H1 (cell line): ENCODE results near the gene PAK6. TPM values are rescaled to one million over a fixed set of nuclear protein-coding genes. Genes with fewer than 3 reads are reported as not detected.

Source experiments
- CTCF ChIA-PET: fragments of 300-600 bp; sonication (Branson Sonifier 250); formaldehyde crosslinking; loops from one replicate; lab custom pipeline; 2021; ENCODE audit not compliant: partially characterized antibody; lab: Charles Lee
- POLR2A ChIA-PET: fragments of 300-600 bp; sonication (Branson Sonifier 250); formaldehyde crosslinking; loops from one replicate; lab custom pipeline; 2021; ENCODE audit warnings: inconsistent platforms; ENCODE audit not compliant: partially characterized antibody; lab: Charles Lee
- DNase-seq, 2 experiments: peaks; one replicate each; pipeline versions ENCODE4 v3.0.0 to v3.0.0-alpha.2; 2010 to 2022; ENCODE audit warnings: low spot score in 2 of 2, low read depth in 1 of 2, mixed read lengths in 1 of 2
- FAIRE-seq: peaks from 2 replicates; lab custom pipeline; 2011; peaks lifted over from hg19 to GRCh38; lab: Jason Lieb, UNC
- H2AFZ ChIP-seq: 2 replicates; pipeline ENCODE4 v1.8.1; 2012; ENCODE audit warnings: low read length, inconsistent platforms
- H2AK5ac ChIP-seq: 2 replicates; pipeline ENCODE4 v1.6.1; 2013; ENCODE audit warnings: low read depth, low read length
- H2BK120ac ChIP-seq: replicated peaks from 2 replicates; pipeline ENCODE3; 2013; ENCODE audit warnings: low read depth, low read length, inconsistent platforms
- H2BK12ac ChIP-seq: 2 replicates; pipeline ENCODE4 v1.6.1; 2013; ENCODE audit warnings: low read depth, low read length
- H2BK15ac ChIP-seq: 2 replicates; pipeline ENCODE4 v1.6.1; 2013; ENCODE audit warnings: low read length
- H2BK20ac ChIP-seq: 2 replicates; pipeline ENCODE4 v1.6.1; 2013; ENCODE audit warnings: low read length
- H2BK5ac ChIP-seq: 2 replicates; pipeline ENCODE4 v1.6.1; 2013; ENCODE audit warnings: low read depth, low read length
- H3K14ac ChIP-seq: 2 replicates; pipeline ENCODE4 v1.6.1; 2013; ENCODE audit warnings: inconsistent platforms; ENCODE audit not compliant: insufficient read length
- H3K18ac ChIP-seq: 2 replicates; pipeline ENCODE4 v1.6.1; 2013; ENCODE audit warnings: low read length; ENCODE audit errors: extremely low read depth
- H3K23ac ChIP-seq: 2 replicates; pipeline ENCODE4 v1.6.1; 2013; ENCODE audit warnings: inconsistent platforms; ENCODE audit not compliant: insufficient read length
- H3K23me2 ChIP-seq: 2 replicates; pipeline ENCODE4 v1.6.1; 2013; ENCODE audit warnings: low read depth, low read length
- H3K27ac ChIP-seq: 2 replicates; pipeline ENCODE4 v1.6.1; 2011; ENCODE audit warnings: low read depth, low read length, inconsistent platforms
- H3K27me3 ChIP-seq, 4 experiments: replicated peaks in 1 of 4; 1 replicate in 1 of 4; 2 replicates in 3 of 4; pipeline versions ENCODE4 v1.6.1 to v1.8.1; 2011 to 2013; ENCODE audit warnings: low read length in 3 of 4, mild to moderate bottlenecking in 3 of 4, inconsistent platforms in 2 of 4, mixed read lengths in 2 of 4, moderate library complexity in 1 of 4; ENCODE audit not compliant: control insufficient read depth in 3 of 4, insufficient read depth in 3 of 4; ENCODE audit errors: extremely low read depth in 1 of 4
- H3K36me3 ChIP-seq, 4 experiments: 2 replicates each; pipeline versions ENCODE4 v1.6.1 to v1.8.1; 2011 to 2013; ENCODE audit warnings: mild to moderate bottlenecking in 4 of 4, low read length in 3 of 4, moderate library complexity in 2 of 4, control low read depth in 1 of 4, inconsistent platforms in 1 of 4; ENCODE audit not compliant: insufficient read depth in 4 of 4, control insufficient read depth in 2 of 4
- H3K4ac ChIP-seq: replicated peaks from 2 replicates; pipeline ENCODE3; 2013; ENCODE audit warnings: low read length, low read depth, mixed read lengths, inconsistent platforms; ENCODE audit not compliant: insufficient read length
- H3K4me1 ChIP-seq, 4 experiments: replicated peaks in 1 of 4; 1 replicate in 1 of 4; 2 replicates in 3 of 4; pipeline versions ENCODE4 v1.6.1 to v1.8.1; 2011 to 2013; ENCODE audit warnings: low read length in 3 of 4, inconsistent platforms in 2 of 4, mixed read lengths in 1 of 4; ENCODE audit not compliant: insufficient read depth in 4 of 4, control insufficient read depth in 3 of 4
- H3K4me2 ChIP-seq, 2 experiments: 2 replicates each; pipeline versions ENCODE4 v1.6.1 to v1.8.1; 2011 to 2013; ENCODE audit warnings: low read depth in 2 of 2, low read length in 2 of 2, control low read depth in 1 of 2, inconsistent platforms in 1 of 2, mild to moderate bottlenecking in 1 of 2; ENCODE audit not compliant: insufficient read depth in 1 of 2
- H3K4me3 ChIP-seq, 4 experiments: fragments of 200-600, 300-600 bp in 1 of 4; sonication (generic), shearing (Covaris generic), sonication (Bioruptor Twin) in 1 of 4; 2 replicates each; pipeline versions ENCODE4 v1.5.1 to v1.8.1; 2011 to 2016; ENCODE audit warnings: low read length in 4 of 4, low read depth in 3 of 4, control low read depth in 2 of 4, inconsistent platforms in 2 of 4, mild to moderate bottlenecking in 2 of 4, mixed read lengths in 1 of 4, moderate library complexity in 1 of 4; ENCODE audit not compliant: insufficient read depth in 2 of 4; ENCODE audit errors: extremely low read depth in 1 of 4
- H3K56ac ChIP-seq: replicated peaks from 2 replicates; pipeline ENCODE3; 2013; ENCODE audit warnings: low read depth, mild to moderate bottlenecking, mixed read lengths, low read length, inconsistent platforms; ENCODE audit not compliant: insufficient read length
- H3K79me1 ChIP-seq: 2 replicates; pipeline ENCODE4 v1.6.1; 2013; ENCODE audit warnings: low read depth, low read length, control low read depth
- H3K79me2 ChIP-seq, 2 experiments: 2 replicates each; pipeline versions ENCODE4 v1.6.1 to v1.8.1; 2012 to 2013; ENCODE audit warnings: low read length in 2 of 2, mild to moderate bottlenecking in 2 of 2, inconsistent platforms in 1 of 2; ENCODE audit not compliant: insufficient read depth in 2 of 2, control insufficient read depth in 1 of 2
- H3K9ac ChIP-seq, 4 experiments: replicated peaks in 1 of 4; 1 replicate in 1 of 4; 2 replicates in 3 of 4; pipeline versions ENCODE4 v1.6.1 to v1.8.1; 2011 to 2013; ENCODE audit warnings: low read depth in 3 of 4, low read length in 3 of 4, control low read depth in 2 of 4, mild to moderate bottlenecking in 2 of 4, moderate library complexity in 2 of 4, inconsistent platforms in 1 of 4; ENCODE audit errors: extremely low read depth in 1 of 4
- H3K9me3 ChIP-seq, 2 experiments: 2 replicates each; pipeline versions ENCODE4 v1.6.1 to v1.8.1; 2012 to 2013; ENCODE audit warnings: mild to moderate bottlenecking in 2 of 2, moderate library complexity in 2 of 2, control low read depth in 1 of 2, inconsistent platforms in 1 of 2, low read depth in 1 of 2, low read length in 1 of 2, mixed read lengths in 1 of 2; ENCODE audit not compliant: insufficient read depth in 2 of 2
- H4K20me1 ChIP-seq, 2 experiments: replicated peaks in 1 of 2; 2 replicates each; pipeline versions ENCODE3 to v1.8.1; 2011 to 2013; ENCODE audit warnings: inconsistent platforms in 2 of 2, low read length in 2 of 2, mild to moderate bottlenecking in 1 of 2; ENCODE audit not compliant: insufficient read depth in 2 of 2, control insufficient read depth in 1 of 2
- H4K5ac ChIP-seq: 2 replicates; pipeline ENCODE4 v1.6.1; 2013; ENCODE audit warnings: low read length, low read depth, mixed read lengths, inconsistent platforms; ENCODE audit not compliant: insufficient read length
- H4K8ac ChIP-seq: 2 replicates; pipeline ENCODE4 v1.8.0; 2013; ENCODE audit warnings: mild to moderate bottlenecking, moderate library complexity, low read length, inconsistent platforms; ENCODE audit not compliant: insufficient read depth; ENCODE audit errors: extremely low read depth
- H4K91ac ChIP-seq: replicated peaks from 2 replicates; pipeline ENCODE3; 2013; ENCODE audit warnings: low read length, mixed read lengths, inconsistent platforms; ENCODE audit not compliant: insufficient read length
- BRCA1 ChIP-seq: IDR thresholded peaks from 2 replicates; pipeline ENCODE4 v1.6.1; 2012; ENCODE audit warnings: low read depth, low read length, improper control_type of control experiment
- CREB1 ChIP-seq: IDR thresholded peaks from 2 replicates; pipeline ENCODE4 v1.6.1; 2012; ENCODE audit warnings: inconsistent platforms
- GABPA ChIP-seq: IDR thresholded peaks from 2 replicates; pipeline ENCODE4 v1.6.1; 2011; ENCODE audit warnings: mild to moderate bottlenecking, low read length, moderate library complexity, borderline replicate concordance; ENCODE audit not compliant: insufficient read depth
- ZNF274 ChIP-seq: IDR thresholded peaks from 2 replicates; pipeline ENCODE4 v1.7.0; 2012; ENCODE audit warnings: low read length, borderline replicate concordance; ENCODE audit errors: extremely low read depth
- WGBS, 2 experiments: shearing (Covaris generic) in 1 of 2; methylation state at CpG; one replicate each; pipeline versions ENCODE4 v1.1.6 to v1.1.7; 2013 to 2015; ENCODE audit warnings: low lambda C conversion rate in 2 of 2, mixed read lengths in 2 of 2, inconsistent platforms in 1 of 2, low coverage in 1 of 2, missing lambda C conversion rate in 1 of 2; ENCODE audit not compliant: insufficient replicate concordance in 2 of 2, insufficient coverage in 1 of 2, insufficient read length in 1 of 2; ENCODE audit errors: extremely low coverage in 1 of 2, missing lambda C conversion rate in 1 of 2; 5-methylcytosine and 5-hydroxymethylcytosine counted together
- polyA plus RNA-seq, 7 experiments: library from polyadenylated mRNA; depleted of rRNA in 3 of 7; stranded (reverse) in 5 of 7; unstranded in 2 of 7; fragments of >200 nt in 5 of 7; fragments of 200-250 nt in 2 of 7; gene quantifications; 1 replicate in 5 of 7; 2 replicates in 1 of 7; 4 replicates in 1 of 7; pipeline versions ENCODE4 v1.2.1 to v1.2.3, GENCODE V29; 2011 to 2013; ENCODE audit warnings: missing spikeins in 2 of 7, mixed read lengths in 2 of 7
- total RNA-seq: library from RNA; stranded (reverse); fragmentation: NEBNext Ultra II Directional; extraction: Animal tissue kit (Norgen Biotek cat#: 25700); gene quantifications from 2 replicates; pipeline ENCODE4 v1.2.1, GENCODE V29; 2021

The PAK6 gene
- total and polyA plus RNA-seq, 2 of the 8 experiments (the other 6 are each of a cell fraction or from before 2014, with no cell fraction given) = 6.9 to 9.4 TPM

DNA sequence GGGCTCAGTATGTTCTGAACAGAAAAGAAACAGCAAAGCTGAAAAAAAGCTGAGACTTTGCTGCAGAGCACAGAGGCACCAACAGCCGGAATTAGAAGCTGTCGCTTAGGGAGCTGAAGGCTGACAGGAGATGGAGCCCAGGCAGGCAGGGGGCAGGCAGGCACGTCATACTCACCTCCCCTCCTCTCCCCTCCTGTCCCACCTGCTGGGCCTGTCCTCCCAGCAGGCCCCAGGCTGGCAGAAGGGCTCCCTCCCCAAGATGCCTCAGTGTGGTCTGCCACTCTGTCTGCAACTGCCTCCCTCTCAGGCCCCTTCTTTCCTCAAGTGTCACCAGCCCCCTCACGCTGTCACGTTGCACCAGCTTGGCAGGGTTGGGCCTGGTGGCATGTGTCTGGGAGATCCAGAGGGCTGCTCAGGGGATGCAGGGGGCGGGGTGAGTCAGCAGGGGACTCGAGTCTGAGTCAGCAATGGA lies 47.2 kb downstream of the PAK6 start:
- H4K5ac ChIP-seq = no peak overlapping the region
- H3K18ac ChIP-seq = 0 out of 2 replicates have a peak overlapping the region, but pooled peaks have one; percentile 13
- H2BK15ac ChIP-seq = 0 out of 2 replicates have a peak overlapping the region, but pooled peaks have one; percentile 55
- peak overlapping the region; percentile 19; the same call in 1 of the 2 replicates for H2BK12ac ChIP-seq
- H3K4ac ChIP-seq = no peak overlapping the region
- H3K27ac ChIP-seq = no peak overlapping the region
- H2BK120ac ChIP-seq = no peak overlapping the region
- H3K4me2 ChIP-seq = peak overlapping the region; percentile 14 to 18; a peak in 2 of 4 replicates
- no peak overlapping the region for H3K23ac ChIP-seq
- DNase-seq = no peak
- H3K56ac ChIP-seq = no peak overlapping the region
- H4K91ac ChIP-seq = no peak overlapping the region
- H4K20me1 ChIP-seq = no peaks in the 10 kb centered on the region
- H3K27me3 ChIP-seq = peaks cover 40 to 67% (median 55%) of the 10 kb centered on the region in 4 experiments
- H2BK5ac ChIP-seq = no peak overlapping the region
- POLR2A ChIA-PET = interaction anchor here (0.9 to 2.3 kb wide), 10 partner anchors 10 to 234 kb away, joined by 3 to 9 read pairs (median 6); partner anchors contain the start of genes INAFM2 and PLCB2
- H3K14ac ChIP-seq = no peak overlapping the region
- H2AFZ ChIP-seq = no peak overlapping the region
- H2AK5ac ChIP-seq = peak overlapping the region; percentile 40; the same call in 1 of the 2 replicates
- H3K23me2 ChIP-seq = peaks cover 25% of the 10 kb centered on the region; the same call in 1 of the 2 replicates
- no peak overlapping the region for H3K9ac ChIP-seq
- no peak overlapping the region for H3K4me3 ChIP-seq
- no peak overlapping the region for H4K8ac ChIP-seq
- no peaks in the 10 kb centered on the region for H3K79me2 ChIP-seq
- H3K4me1 ChIP-seq = peaks cover 11 to 42% (median 30%) of the 10 kb centered on the region in 4 experiments
- FAIRE-seq = no peak
- WGBS, 2 experiments = 61% methylated on average over 7 of the region's 7 CpGs; no CpG with 5 or more reads in 1 of the 2 experiments
- CTCF ChIA-PET = interaction anchor here (0.5 to 16.2 kb wide), 10 partner anchors 9 to 499 kb away, joined by 3 to 518 read pairs (median 3); partner anchors contain the start of genes CCDC9B, INAFM2, PAK6 and PLCB2
- no peak overlapping the region for H2BK20ac ChIP-seq
- no peaks in the 10 kb centered on the region for H3K9me3 ChIP-seq
- H3K79me1 ChIP-seq = no peaks in the 10 kb centered on the region; the same call in 1 of the 2 replicates
- TF ChIP-seq CREB1 = no peak
- no peak for TF ChIP-seq GABPA
- TF ChIP-seq ZNF274 = no peak
- no peak for TF ChIP-seq BRCA1
- H3K36me3 ChIP-seq = peaks cover 0 to 15% (median 0%) of the 10 kb centered on the region in 4 experiments; a peak in 1 of 8 replicates
